Tibial nerve (tissue), 4 donors: Measurements from ENCODE around the gene JAKMIP2.

Source experiments
- CTCF ChIP-seq, 5 experiments: fragments of 200-600 bp in 3 of 5; fragments of 450-650 bp in 2 of 5; sonication (generic) in 3 of 5; IDR thresholded peaks; one replicate each; pipeline ENCODE4 v1.5.1; 2016 to 2019; ENCODE audit warnings: antibody characterized with exemption in 5 of 5, mild to moderate bottlenecking in 3 of 5, moderate library complexity in 2 of 5
- EP300 ChIP-seq, 2 donors: sonication (generic); formaldehyde crosslinking; IDR thresholded peaks; one replicate each; pipeline ENCODE4 v1.6.1; 2017; ENCODE audit warnings: antibody characterized with exemption in 2 of 2, mild to moderate bottlenecking in 1 of 2
- POLR2A ChIP-seq, 2 donors: fragments of 450-650 bp; IDR thresholded peaks; one replicate each; pipeline ENCODE4 v1.6.1; 2017; ENCODE audit warnings: antibody characterized with exemption in 2 of 2, mild to moderate bottlenecking in 2 of 2, moderate library complexity in 2 of 2

DNA sequence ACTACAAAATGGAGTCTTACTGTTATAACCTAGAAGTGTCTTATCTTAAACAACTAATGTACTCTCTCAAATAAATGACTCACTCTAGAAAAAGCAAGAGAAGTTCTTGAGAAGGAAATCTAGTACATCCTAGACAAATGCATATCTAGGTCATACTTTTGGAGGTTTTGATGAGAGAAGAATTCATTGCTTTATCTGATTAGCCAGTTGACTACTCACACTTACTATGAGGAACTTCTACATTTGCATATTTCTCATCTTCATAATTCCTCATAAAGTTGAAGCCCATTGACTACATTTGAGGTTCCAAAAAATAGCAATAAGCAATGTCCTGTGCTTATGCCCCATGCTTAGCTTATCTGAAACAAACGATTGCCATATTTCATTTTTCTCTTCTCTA, 2.8 kb downstream of the JAKMIP2 start:
- TF ChIP-seq CTCF (IDR thresholded peaks at IDR 0.05) (no peak), POLR2A (IDR thresholded peaks at IDR 0.05) (no peak), EP300 (IDR thresholded peaks at IDR 0.05) (no peak)
